GM12878 (cell line): ENCODE results near the gene CCSER1. TPM values are rescaled to one million over a fixed set of nuclear protein-coding genes. Genes with fewer than 3 reads are reported as not detected.

Experiments
- ATAC-seq: fragments of 200-7000 bp; cut with Tn5 transposase; 3 replicates; pipeline ENCODE4 v1.9.1; 2020; ENCODE audit warnings: mild to moderate bottlenecking, moderate library complexity
- BruUV-seq: library from RNA; stranded (reverse); fragments of 400-500 nt; replicated peaks from 2 replicates; lab custom pipeline; 2021; lab: Mats Ljungman, UMichigan
- CTCF ChIA-PET: fragments of 300-600 bp; sonication (Branson Sonifier 250); formaldehyde crosslinking; extraction: SDS; loops from one replicate; lab custom pipeline; 2021; ENCODE audit warnings: inconsistent platforms; lab: Yijun Ruan, JAX
- POLR2A ChIA-PET: fragments of 350-600 bp; formaldehyde crosslinking; extraction: SDS; loops from one replicate; lab custom pipeline; 2021; ENCODE audit warnings: inconsistent platforms; lab: Charles Lee
- RAD21 ChIA-PET: fragments of 300-600 bp; sonication (Branson Sonifier 250); formaldehyde crosslinking; loops from one replicate; lab custom pipeline; 2023; ENCODE audit warnings: antibody characterized with exemption; ENCODE audit not compliant: unreplicated experiment; lab: Charles Lee
- SMC1A ChIA-PET: fragments of 300-600 bp; sonication (Branson Sonifier 250); formaldehyde crosslinking; loops from one replicate; lab custom pipeline; 2023; ENCODE audit not compliant: unreplicated experiment, uncharacterized antibody; lab: Charles Lee
- DNase-seq: peaks from one replicate; pipeline ENCODE4 v3.0.0-alpha.2; 2011; ENCODE audit warnings: low read depth, low spot score
- FAIRE-seq: peaks from 3 replicates; lab custom pipeline; 2011; peaks lifted over from hg19 to GRCh38; lab: Jason Lieb, UNC
- H2AFZ ChIP-seq: 2 replicates; pipeline ENCODE4 v1.6.0; 2011; ENCODE audit warnings: low read depth, low read length, control low read depth; ENCODE audit not compliant: control insufficient read depth
- H3K27ac ChIP-seq: 2 replicates; pipeline ENCODE4 v1.5.1; 2011; ENCODE audit warnings: control low read depth; ENCODE audit not compliant: control insufficient read depth, insufficient read depth
- H3K27me3 ChIP-seq, 2 experiments: replicated peaks in 1 of 2; 2 replicates each; pipeline versions ENCODE4 v1.6.0 to v1.6.1; 2011; ENCODE audit warnings: low read length in 1 of 2; ENCODE audit not compliant: control insufficient read depth in 2 of 2, insufficient read depth in 2 of 2
- H3K36me3 ChIP-seq, 2 experiments: 2 replicates each; pipeline ENCODE4 v1.5.1; 2011; ENCODE audit warnings: low read length in 1 of 2; ENCODE audit not compliant: control insufficient read depth in 2 of 2, insufficient read depth in 2 of 2
- H3K4me1 ChIP-seq: 2 replicates; pipeline ENCODE4 v1.6.1; 2011; ENCODE audit warnings: mild to moderate bottlenecking, low read length, moderate library complexity, mixed read lengths; ENCODE audit not compliant: control insufficient read depth, insufficient read depth
- H3K4me2 ChIP-seq: 2 replicates; pipeline ENCODE4 v1.6.0; 2011; ENCODE audit warnings: control low read depth; ENCODE audit not compliant: control insufficient read depth, insufficient read depth
- H3K4me3 ChIP-seq: fragments of 200-600 bp; sonication (generic); 2 replicates; pipeline ENCODE4 v1.5.1; 2016
- H3K79me2 ChIP-seq: 2 replicates; pipeline ENCODE4 v1.6.0; 2011; ENCODE audit warnings: low read length; ENCODE audit not compliant: control insufficient read depth, insufficient read depth
- H3K9ac ChIP-seq: 2 replicates; pipeline ENCODE4 v1.8.0; 2011; ENCODE audit warnings: low read length, control low read depth, mixed read lengths; ENCODE audit not compliant: control insufficient read depth, insufficient read depth
- H3K9me3 ChIP-seq: replicated peaks from 3 replicates; pipeline ENCODE4 v1.5.1; 2011; ENCODE audit warnings: mild to moderate bottlenecking, low read length; ENCODE audit not compliant: control insufficient read depth, insufficient read depth
- H4K20me1 ChIP-seq: 2 replicates; pipeline ENCODE4 v1.6.0; 2011; ENCODE audit not compliant: control insufficient read depth, insufficient read depth
- ATF7 ChIP-seq: fragments of 450-650 bp; IDR thresholded peaks from 2 replicates; pipeline ENCODE4 v1.6.1; 2016; ENCODE audit warnings: low read depth, mild to moderate bottlenecking
- CEBPB ChIP-seq, 2 experiments: fragments of 150-350 bp in 1 of 2; IDR thresholded peaks; 2 replicates each; pipeline ENCODE4 v1.6.1; 2012 to 2014; ENCODE audit warnings: low read depth in 2 of 2, low read length in 2 of 2, borderline replicate concordance in 1 of 2, inconsistent platforms in 1 of 2
- FOXK2 ChIP-seq: fragments of 450-650 bp; IDR thresholded peaks from 2 replicates; pipeline ENCODE4 v1.6.1; 2017; ENCODE audit warnings: mild to moderate bottlenecking, moderate library complexity
- IKZF2 ChIP-seq, 2 experiments: fragments of 450-650 bp; IDR thresholded peaks; 2 replicates each; pipeline ENCODE4 v1.6.1; 2017; ENCODE audit warnings: mild to moderate bottlenecking in 2 of 2, moderate library complexity in 2 of 2
- MEF2A ChIP-seq: IDR thresholded peaks from 2 replicates; pipeline ENCODE4 v1.6.1; 2011; ENCODE audit warnings: low read depth, mild to moderate bottlenecking, low read length, moderate library complexity; ENCODE audit not compliant: insufficient read depth
- MYB ChIP-seq: fragments of 150-350 bp; IDR thresholded peaks from 2 replicates; pipeline ENCODE4 v1.6.1; 2014; ENCODE audit warnings: mild to moderate bottlenecking, low read depth, low read length, borderline replicate concordance
- NR2C2 ChIP-seq: IDR thresholded peaks from 2 replicates; pipeline ENCODE4 v1.6.1; 2011; ENCODE audit warnings: borderline replicate concordance, low read depth; ENCODE audit not compliant: control insufficient read depth, insufficient read length
- POLR2A ChIP-seq: IDR thresholded peaks from 2 replicates; pipeline ENCODE4 v1.6.1; 2011; ENCODE audit warnings: low read depth, mild to moderate bottlenecking, low read length
- RAD21 ChIP-seq: IDR thresholded peaks from 2 replicates; pipeline ENCODE4 v1.6.1; 2011; ENCODE audit warnings: mild to moderate bottlenecking, low read depth, low read length, moderate library complexity; ENCODE audit not compliant: insufficient read depth
- RAD51 ChIP-seq: fragments of 450-650 bp; IDR thresholded peaks from 2 replicates; pipeline ENCODE4 v1.6.1; 2016; ENCODE audit warnings: moderate library complexity, mild to moderate bottlenecking, inconsistent platforms
- RUNX3 ChIP-seq: IDR thresholded peaks from 2 replicates; pipeline ENCODE4 v1.6.1; 2012; ENCODE audit warnings: low read length, inconsistent platforms
- STAT1 ChIP-seq: fragments of 450-650 bp; conservative IDR thresholded peaks from 2 replicates; pipeline ENCODE4 v1.6.1; 2014; ENCODE audit warnings: antibody characterized with exemption, mild to moderate bottlenecking
- STAT3 ChIP-seq: IDR thresholded peaks from 2 replicates; pipeline ENCODE4 v1.6.1; 2011; ENCODE audit warnings: low read depth, low read length, improper control_type of control experiment
- TAF1 ChIP-seq: IDR thresholded peaks from 2 replicates; pipeline ENCODE4 v1.6.1; 2011; ENCODE audit warnings: mild to moderate bottlenecking, low read depth, low read length, borderline replicate concordance
- ZNF274 ChIP-seq: IDR thresholded peaks from one replicate; pipeline ENCODE4 v1.8.0; 2011; ENCODE audit not compliant: insufficient read length, insufficient read depth
- WGBS: methylation state at CpG from one replicate; pipeline ENCODE4 v1.1.6; 2016; ENCODE audit warnings: low lambda C conversion rate; ENCODE audit not compliant: insufficient replicate concordance, insufficient coverage; ENCODE audit errors: missing lambda C conversion rate; 5-methylcytosine and 5-hydroxymethylcytosine counted together
- in situ Hi-C: fragments of 300-500 bp; cut with MboI; formaldehyde crosslinking; loops from 9 replicates; pipeline ENCODE4 v1.14.3; 2018; ENCODE audit warnings: mixed read lengths
- intact Hi-C: fragments of 100-400 bp; cut with micrococcal nuclease; formaldehyde crosslinking; loops from one replicate; pipeline ENCODE4 v1.14.2; 2022; ENCODE audit not compliant: unreplicated experiment
- polyA plus RNA-seq, 11 experiments: library from polyadenylated mRNA; depleted of rRNA in 4 of 11; unstranded in 6 of 11; stranded (reverse) in 5 of 11; fragments of >200 nt; fragmentation: Nextera tagmentation in 4 of 11; fragmentation: Illumina TruSeq in 1 of 11; extraction: Ambion mirVana in 4 of 11; extraction: Trizol in 1 of 11; gene quantifications; 1 replicate in 1 of 11; 2 replicates in 10 of 11; pipeline versions ENCODE4 v1.2.1 to v1.2.3, GENCODE V29; 2011 to 2016; ENCODE audit warnings: inconsistent platforms in 2 of 11, missing spikeins in 2 of 11, low read depth in 1 of 11
- total RNA-seq, 4 experiments: library from RNA; depleted of rRNA in 3 of 4; stranded (reverse); fragments of >200 nt in 3 of 4; fragmentation: Illumina TruSeq in 1 of 4; extraction: Trizol in 1 of 4; gene quantifications; 2 replicates each; pipeline versions ENCODE4 v1.2.1 to v1.2.3, GENCODE V29; 2013 to 2021
- TF ChIP-seq, protein P1 (sequence below): fragments of 450-650 bp; IDR thresholded peaks from 2 replicates; pipeline ENCODE4 v1.6.1; 2017; ENCODE audit warnings: low read depth, mild to moderate bottlenecking, moderate library complexity
- TF ChIP-seq, protein P2 (sequence below): IDR thresholded peaks from 2 replicates; pipeline ENCODE4 v1.6.1; 2011; ENCODE audit warnings: low read depth, low read length, improper control_type of control experiment, borderline replicate concordance
- TF ChIP-seq, protein P3 (sequence below): fragments of 450-650 bp; IDR thresholded peaks from 2 replicates; pipeline ENCODE4 v1.6.1; 2017; ENCODE audit warnings: mild to moderate bottlenecking, moderate library complexity
- TF ChIP-seq, protein P4 (sequence below): IDR thresholded peaks from 2 replicates; pipeline ENCODE4 v1.6.1; 2011; ENCODE audit warnings: mild to moderate bottlenecking, low read depth, low read length, moderate library complexity; ENCODE audit not compliant: insufficient replicate concordance

The CCSER1 gene
- total and polyA plus RNA-seq, 10 of the 15 experiments (the other 5 are each of a cell fraction or from before 2014, with no cell fraction given): 0.22 to 2.7 (median 1.0) TPM

DNA sequence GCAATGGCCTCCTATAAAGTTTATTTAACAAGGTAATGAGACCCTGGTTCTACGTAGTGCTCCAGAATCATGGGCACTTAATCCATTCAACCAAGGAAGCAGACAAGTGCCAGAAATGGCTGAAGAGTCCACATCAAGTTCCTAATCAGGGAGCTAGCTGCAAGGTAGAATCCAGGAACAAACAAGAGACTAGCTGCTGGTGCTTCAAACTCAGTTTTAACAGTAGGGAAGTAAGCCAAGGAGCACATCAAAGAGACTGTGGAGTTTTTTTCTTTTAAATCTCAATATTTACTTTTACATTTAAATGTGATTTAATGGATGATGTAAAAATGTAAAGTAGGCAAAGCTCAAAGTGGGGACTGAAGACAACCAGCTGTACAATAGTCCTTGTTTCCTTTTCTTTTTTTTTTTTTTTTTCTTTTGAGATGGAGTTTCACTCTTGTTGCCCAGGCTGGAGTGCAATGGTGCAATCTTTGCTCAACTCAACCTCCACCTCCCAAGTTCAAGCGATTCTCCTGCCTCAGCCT is 630.4 kb downstream of the CCSER1 start:
- H3K4me2 ChIP-seq: no peak overlapping the region
- 31% methylated on average over 2 of the region's 2 CpGs for WGBS
- FAIRE-seq (no peak), ATAC-seq (no peak), DNase-seq (no peak)
- CTCF ChIA-PET: no interaction called here
- POLR2A ChIA-PET: no interaction called here
- no peak overlapping the region for H3K4me3 ChIP-seq
- H3K27ac ChIP-seq: no peak overlapping the region
- no TSS peak for BruUV-seq
- H3K9me3 ChIP-seq: no peaks in the 10 kb centered on the region
- TF ChIP-seq, protein P1, sequence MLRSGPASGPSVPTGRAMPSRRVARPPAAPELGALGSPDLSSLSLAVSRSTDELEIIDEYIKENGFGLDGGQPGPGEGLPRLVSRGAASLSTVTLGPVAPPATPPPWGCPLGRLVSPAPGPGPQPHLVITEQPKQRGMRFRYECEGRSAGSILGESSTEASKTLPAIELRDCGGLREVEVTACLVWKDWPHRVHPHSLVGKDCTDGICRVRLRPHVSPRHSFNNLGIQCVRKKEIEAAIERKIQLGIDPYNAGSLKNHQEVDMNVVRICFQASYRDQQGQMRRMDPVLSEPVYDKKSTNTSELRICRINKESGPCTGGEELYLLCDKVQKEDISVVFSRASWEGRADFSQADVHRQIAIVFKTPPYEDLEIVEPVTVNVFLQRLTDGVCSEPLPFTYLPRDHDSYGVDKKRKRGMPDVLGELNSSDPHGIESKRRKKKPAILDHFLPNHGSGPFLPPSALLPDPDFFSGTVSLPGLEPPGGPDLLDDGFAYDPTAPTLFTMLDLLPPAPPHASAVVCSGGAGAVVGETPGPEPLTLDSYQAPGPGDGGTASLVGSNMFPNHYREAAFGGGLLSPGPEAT: no peak
- TF ChIP-seq ATF7: no peak
- TF ChIP-seq TAF1: no peak
- no peak for TF ChIP-seq POLR2A
- TF ChIP-seq, protein P2, sequence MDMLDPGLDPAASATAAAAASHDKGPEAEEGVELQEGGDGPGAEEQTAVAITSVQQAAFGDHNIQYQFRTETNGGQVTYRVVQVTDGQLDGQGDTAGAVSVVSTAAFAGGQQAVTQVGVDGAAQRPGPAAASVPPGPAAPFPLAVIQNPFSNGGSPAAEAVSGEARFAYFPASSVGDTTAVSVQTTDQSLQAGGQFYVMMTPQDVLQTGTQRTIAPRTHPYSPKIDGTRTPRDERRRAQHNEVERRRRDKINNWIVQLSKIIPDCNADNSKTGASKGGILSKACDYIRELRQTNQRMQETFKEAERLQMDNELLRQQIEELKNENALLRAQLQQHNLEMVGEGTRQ: no peak
- TF ChIP-seq ZNF274: no peak
- no peak for TF ChIP-seq STAT1
- no peak for TF ChIP-seq IKZF2 (IDR thresholded peaks at IDR 0.05)
- TF ChIP-seq, protein P3, sequence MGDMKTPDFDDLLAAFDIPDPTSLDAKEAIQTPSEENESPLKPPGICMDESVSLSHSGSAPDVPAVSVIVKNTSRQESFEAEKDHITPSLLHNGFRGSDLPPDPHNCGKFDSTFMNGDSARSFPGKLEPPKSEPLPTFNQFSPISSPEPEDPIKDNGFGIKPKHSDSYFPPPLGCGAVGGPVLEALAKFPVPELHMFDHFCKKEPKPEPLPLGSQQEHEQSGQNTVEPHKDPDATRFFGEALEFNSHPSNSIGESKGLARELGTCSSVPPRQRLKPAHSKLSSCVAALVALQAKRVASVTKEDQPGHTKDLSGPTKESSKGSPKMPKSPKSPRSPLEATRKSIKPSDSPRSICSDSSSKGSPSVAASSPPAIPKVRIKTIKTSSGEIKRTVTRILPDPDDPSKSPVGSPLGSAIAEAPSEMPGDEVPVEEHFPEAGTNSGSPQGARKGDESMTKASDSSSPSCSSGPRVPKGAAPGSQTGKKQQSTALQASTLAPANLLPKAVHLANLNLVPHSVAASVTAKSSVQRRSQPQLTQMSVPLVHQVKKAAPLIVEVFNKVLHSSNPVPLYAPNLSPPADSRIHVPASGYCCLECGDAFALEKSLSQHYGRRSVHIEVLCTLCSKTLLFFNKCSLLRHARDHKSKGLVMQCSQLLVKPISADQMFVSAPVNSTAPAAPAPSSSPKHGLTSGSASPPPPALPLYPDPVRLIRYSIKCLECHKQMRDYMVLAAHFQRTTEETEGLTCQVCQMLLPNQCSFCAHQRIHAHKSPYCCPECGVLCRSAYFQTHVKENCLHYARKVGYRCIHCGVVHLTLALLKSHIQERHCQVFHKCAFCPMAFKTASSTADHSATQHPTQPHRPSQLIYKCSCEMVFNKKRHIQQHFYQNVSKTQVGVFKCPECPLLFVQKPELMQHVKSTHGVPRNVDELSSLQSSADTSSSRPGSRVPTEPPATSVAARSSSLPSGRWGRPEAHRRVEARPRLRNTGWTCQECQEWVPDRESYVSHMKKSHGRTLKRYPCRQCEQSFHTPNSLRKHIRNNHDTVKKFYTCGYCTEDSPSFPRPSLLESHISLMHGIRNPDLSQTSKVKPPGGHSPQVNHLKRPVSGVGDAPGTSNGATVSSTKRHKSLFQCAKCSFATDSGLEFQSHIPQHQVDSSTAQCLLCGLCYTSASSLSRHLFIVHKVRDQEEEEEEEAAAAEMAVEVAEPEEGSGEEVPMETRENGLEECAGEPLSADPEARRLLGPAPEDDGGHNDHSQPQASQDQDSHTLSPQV: no peak
- no peak for TF ChIP-seq STAT3
- TF ChIP-seq MEF2A: no peak
- no peak for TF ChIP-seq RAD51
- TF ChIP-seq MYB: no peak
- TF ChIP-seq, protein P4, sequence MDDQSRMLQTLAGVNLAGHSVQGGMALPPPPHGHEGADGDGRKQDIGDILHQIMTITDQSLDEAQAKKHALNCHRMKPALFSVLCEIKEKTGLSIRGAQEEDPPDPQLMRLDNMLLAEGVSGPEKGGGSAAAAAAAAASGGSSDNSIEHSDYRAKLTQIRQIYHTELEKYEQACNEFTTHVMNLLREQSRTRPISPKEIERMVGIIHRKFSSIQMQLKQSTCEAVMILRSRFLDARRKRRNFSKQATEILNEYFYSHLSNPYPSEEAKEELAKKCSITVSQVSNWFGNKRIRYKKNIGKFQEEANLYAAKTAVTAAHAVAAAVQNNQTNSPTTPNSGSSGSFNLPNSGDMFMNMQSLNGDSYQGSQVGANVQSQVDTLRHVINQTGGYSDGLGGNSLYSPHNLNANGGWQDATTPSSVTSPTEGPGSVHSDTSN: no peak
- no peak for TF ChIP-seq RAD21
- no peak for TF ChIP-seq NR2C2
- no peak for TF ChIP-seq RUNX3
- no peak for TF ChIP-seq CEBPB (IDR thresholded peaks at IDR 0.05; ENCODE audit: borderline replicate concordance in 1 of 2, low read depth in 2 of 2, low read length in 2 of 2)
- TF ChIP-seq FOXK2: no peak
- no peaks in the 10 kb centered on the region for H3K27me3 ChIP-seq
- H2AFZ ChIP-seq: no peak overlapping the region
- no peaks in the 10 kb centered on the region for H3K36me3 ChIP-seq
- RAD21 ChIA-PET: no interaction called here
- H3K4me1 ChIP-seq: no peaks in the 10 kb centered on the region
- in situ Hi-C loops: no loop called here
- no peak overlapping the region for H3K9ac ChIP-seq
- SMC1A ChIA-PET: no interaction called here
- no peaks in the 10 kb centered on the region for H4K20me1 ChIP-seq
- H3K79me2 ChIP-seq: no peaks in the 10 kb centered on the region
- intact Hi-C loops: no loop called here
